IMR-90 (cell line): ENCODE measurements around the gene PREP. TPM values are rescaled to one million over a fixed set of nuclear protein-coding genes. Genes with fewer than 3 reads are reported as not detected.

Source experiments
- ATAC-seq: fragments of 200-7000 bp; cut with Tn5 transposase; 2 replicates; pipeline ENCODE4 v1.9.1; 2020; ENCODE audit warnings: low read depth, mild to moderate bottlenecking, moderate library complexity
- BruUV-seq: library from RNA; stranded (reverse); fragments of 400-500 nt; replicated peaks from 2 replicates; lab custom pipeline; 2021; lab: Mats Ljungman, UMichigan
- CTCF ChIA-PET: fragments of 300-600 bp; formaldehyde crosslinking; extraction: SDS; loops from one replicate; lab custom pipeline; 2021; ENCODE audit warnings: antibody characterized with exemption; lab: Yijun Ruan, JAX
- POLR2A ChIA-PET: fragments of 300-600 bp; sonication (Branson Sonifier 250); formaldehyde crosslinking; loops from one replicate; lab custom pipeline; 2022; ENCODE audit warnings: antibody characterized with exemption; ENCODE audit not compliant: unreplicated experiment; lab: Charles Lee
- DNase-seq: peaks from one replicate; pipeline ENCODE4 v3.0.0; 2013
- H2AFZ ChIP-seq: replicated peaks from 2 replicates; pipeline ENCODE3; 2013; ENCODE audit warnings: low read length, mild to moderate bottlenecking; ENCODE audit not compliant: poor library complexity
- H2AK5ac ChIP-seq: 2 replicates; pipeline ENCODE4 v1.6.1; 2013; ENCODE audit warnings: low read depth, low read length, inconsistent platforms
- H2AK9ac ChIP-seq: replicated peaks from 2 replicates; pipeline ENCODE3; 2013; ENCODE audit warnings: mild to moderate bottlenecking, low read depth, low read length, moderate library complexity; ENCODE audit not compliant: poor library complexity
- H2BK120ac ChIP-seq: 2 replicates; pipeline ENCODE4 v1.6.1; 2013; ENCODE audit warnings: low read depth, low read length, inconsistent platforms
- H2BK15ac ChIP-seq: 3 replicates; pipeline ENCODE4 v1.6.1; 2013; ENCODE audit warnings: low read depth, low read length, inconsistent platforms
- H2BK20ac ChIP-seq: 2 replicates; pipeline ENCODE4 v1.6.1; 2013; ENCODE audit warnings: low read depth, mild to moderate bottlenecking, inconsistent platforms, low read length, moderate library complexity
- H2BK5ac ChIP-seq: 2 replicates; pipeline ENCODE4 v1.6.1; 2013; ENCODE audit warnings: mild to moderate bottlenecking, low read depth, low read length, inconsistent platforms; ENCODE audit not compliant: poor library complexity, severe bottlenecking
- H3K14ac ChIP-seq: replicated peaks from 2 replicates; pipeline ENCODE4 v1.6.1; 2013; ENCODE audit warnings: low read depth, low read length, inconsistent platforms
- H3K18ac ChIP-seq: 2 replicates; pipeline ENCODE4 v1.6.1; 2013; ENCODE audit warnings: low read depth, low read length, control low read depth
- H3K23ac ChIP-seq: 2 replicates; pipeline ENCODE4 v1.6.1; 2013; ENCODE audit warnings: low read depth, low read length, inconsistent platforms
- H3K27ac ChIP-seq: 2 replicates; pipeline ENCODE4 v1.5.1; 2013; ENCODE audit warnings: mild to moderate bottlenecking, control low read depth, low read length; ENCODE audit not compliant: insufficient read depth
- H3K27me3 ChIP-seq: 2 replicates; pipeline ENCODE4 v1.6.1; 2013; ENCODE audit warnings: low read length; ENCODE audit not compliant: control insufficient read depth, insufficient read depth
- H3K36me3 ChIP-seq: 2 replicates; pipeline ENCODE4 v1.6.1; 2013; ENCODE audit warnings: low read length, mixed read lengths; ENCODE audit not compliant: control insufficient read depth, insufficient read depth
- H3K4ac ChIP-seq: 2 replicates; pipeline ENCODE4 v1.6.1; 2013; ENCODE audit warnings: low read depth, low read length, inconsistent platforms
- H3K4me1 ChIP-seq: 2 replicates; pipeline ENCODE4 v1.6.1; 2013; ENCODE audit warnings: low read length, mixed read lengths; ENCODE audit not compliant: control insufficient read depth, insufficient read depth
- H3K4me2 ChIP-seq: 2 replicates; pipeline ENCODE4 v1.6.1; 2013; ENCODE audit warnings: low read depth, mild to moderate bottlenecking, control low read depth, low read length, moderate library complexity
- H3K4me3 ChIP-seq: 2 replicates; pipeline ENCODE4 v1.5.1; 2013; ENCODE audit warnings: low read depth, mild to moderate bottlenecking, control low read depth, low read length, moderate library complexity; ENCODE audit not compliant: insufficient read depth
- H3K56ac ChIP-seq: 2 replicates; pipeline ENCODE4 v1.6.1; 2013; ENCODE audit warnings: low read length, inconsistent platforms; ENCODE audit not compliant: insufficient read depth; ENCODE audit errors: extremely low read depth
- H3K79me1 ChIP-seq, 2 experiments: 2 replicates each; pipeline ENCODE4 v1.6.1; 2013; ENCODE audit warnings: low read length in 2 of 2, inconsistent platforms in 1 of 2, low read depth in 1 of 2
- H3K9ac ChIP-seq: 2 replicates; pipeline ENCODE4 v1.6.1; 2013; ENCODE audit warnings: low read depth, low read length, control low read depth
- H3K9me1 ChIP-seq: 2 replicates; pipeline ENCODE4 v1.6.1; 2013; ENCODE audit warnings: low read length, inconsistent platforms; ENCODE audit not compliant: insufficient read depth
- H3K9me3 ChIP-seq: 2 replicates; pipeline ENCODE4 v1.6.1; 2013; ENCODE audit warnings: low read length; ENCODE audit not compliant: control insufficient read depth, insufficient read depth
- H4K20me1 ChIP-seq: 2 replicates; pipeline ENCODE4 v1.6.1; 2013; ENCODE audit warnings: low read length, inconsistent platforms; ENCODE audit not compliant: insufficient read depth
- H4K5ac ChIP-seq: 2 replicates; pipeline ENCODE4 v1.6.1; 2013; ENCODE audit warnings: mild to moderate bottlenecking, low read depth, low read length, control low read depth
- H4K8ac ChIP-seq, 2 experiments: 2 replicates each; pipeline ENCODE4 v1.6.1; 2013; ENCODE audit warnings: low read depth in 2 of 2, low read length in 2 of 2, control low read depth in 1 of 2, inconsistent platforms in 1 of 2
- H4K91ac ChIP-seq: 2 replicates; pipeline ENCODE4 v1.6.1; 2013; ENCODE audit warnings: low read depth, low read length, inconsistent platforms; ENCODE audit not compliant: insufficient read depth
- ELK1 ChIP-seq: fragments of 150-350 bp; IDR thresholded peaks from 2 replicates; pipeline ENCODE4 v1.6.1; 2016; ENCODE audit warnings: low read depth, mild to moderate bottlenecking, low read length, moderate library complexity, borderline replicate concordance
- FOS ChIP-seq: fragments of 150-350 bp; IDR thresholded peaks from 2 replicates; pipeline ENCODE4 v1.6.1; 2016; ENCODE audit warnings: low read depth, low read length
- NFE2L2 ChIP-seq: fragments of 150-350 bp; IDR thresholded peaks from 2 replicates; pipeline ENCODE4 v1.6.1; 2016; ENCODE audit warnings: low read depth, mild to moderate bottlenecking, low read length
- RCOR1 ChIP-seq: IDR thresholded peaks from 2 replicates; pipeline ENCODE4 v1.6.1; 2012; ENCODE audit warnings: mild to moderate bottlenecking, low read length, improper control_type of control experiment; ENCODE audit not compliant: insufficient replicate concordance
- RFX5 ChIP-seq: IDR thresholded peaks from 2 replicates; pipeline ENCODE4 v1.8.0; 2012; ENCODE audit warnings: low read depth, mild to moderate bottlenecking, low read length, moderate library complexity
- USF2 ChIP-seq: fragments of 150-350 bp; IDR thresholded peaks from 2 replicates; pipeline ENCODE4 v1.6.1; 2017; ENCODE audit warnings: mild to moderate bottlenecking, antibody characterized with exemption, low read length, low read depth
- WGBS, 2 experiments: methylation state at CpG; one replicate each; pipeline versions ENCODE4 v1.1.5 to v1.1.7; 2013; ENCODE audit warnings: missing lambda C conversion rate in 2 of 2; ENCODE audit not compliant: insufficient read length in 1 of 2; ENCODE audit errors: extremely low coverage in 2 of 2; 5-methylcytosine and 5-hydroxymethylcytosine counted together
- dilution Hi-C: fragments of 300-500 bp; cut with HindIII; formaldehyde crosslinking; loops from one replicate; pipeline ENCODE4 v1.14.3; 2018; ENCODE audit warnings: low sequenced_read_pairs; ENCODE audit not compliant: unreplicated experiment
- in situ Hi-C: fragments of 300-500 bp; cut with MboI; formaldehyde crosslinking; loops from 3 replicates; pipeline ENCODE4 v1.14.3; 2019; ENCODE audit warnings: low sequenced_read_pairs, inconsistent platforms, mixed read lengths
- intact Hi-C: fragments of 100-400 bp; cut with micrococcal nuclease; formaldehyde crosslinking; loops from 2 replicates; pipeline ENCODE4 v1.10.0; 2022
- polyA plus RNA-seq, 3 experiments: library from polyadenylated mRNA; depleted of rRNA; stranded (reverse); fragments of >200 nt; gene quantifications; 2 replicates each; pipeline ENCODE4 v1.2.3, GENCODE V29; 2012; ENCODE audit warnings: low replicate concordance in 1 of 3
- total RNA-seq: library from RNA; depleted of rRNA; stranded (reverse); fragments of >200 nt; gene quantifications from 2 replicates; pipeline ENCODE4 v1.2.3, GENCODE V29; 2012

The PREP gene
- total and polyA plus RNA-seq, 2 of the 4 experiments (the other 2 are of a cell fraction): 21.0 to 25.7 TPM

GRCh38 chr6:105318660-105319059, 84.2 kb downstream of the PREP start:
- in situ Hi-C loops (no loop called here), dilution Hi-C loops (no loop called here), intact Hi-C loops (no loop called here)
- Histone ChIP-seq H3K23ac (no peak overlapping the region), H3K4me2 (no peak overlapping the region), H3K18ac (no peak overlapping the region), H3K56ac (no peak overlapping the region), H4K91ac (no peak overlapping the region), H3K14ac (no peak overlapping the region), H4K5ac (no peak overlapping the region), H2BK5ac (no peak overlapping the region), H3K79me1 (peaks cover 0 to 4% of the 10 kb centered on the region in 2 experiments; a peak in 2 of 4 replicates), H3K27ac (no peak overlapping the region), H2BK20ac (no peak overlapping the region), H3K4me1 (no peaks in the 10 kb centered on the region; the same call in 1 of the 2 replicates), H2BK120ac (no peak overlapping the region), H3K4ac (no peak overlapping the region), H2BK15ac (no peak overlapping the region), H3K36me3 (peaks cover 13% of the 10 kb centered on the region), H3K9me3 (no peaks in the 10 kb centered on the region), H3K9ac (no peak overlapping the region), H3K27me3 (no peaks in the 10 kb centered on the region), H3K4me3 (no peak overlapping the region), H4K8ac (no peak overlapping the region), H2AK5ac (no peak overlapping the region), H2AK9ac (no peak overlapping the region), H2AFZ (no peak overlapping the region), H4K20me1 (no peaks in the 10 kb centered on the region; the same call in 1 of the 2 replicates), H3K9me1 (peaks cover 4% of the 10 kb centered on the region)
- no CpG with 5 or more reads among the region's 7 CpGs for WGBS, 2 experiments
- CTCF ChIA-PET: no interaction called here
- no peak for TF ChIP-seq FOS
- TF ChIP-seq RFX5: no peak
- TF ChIP-seq USF2: no peak
- TF ChIP-seq NFE2L2: no peak
- no peak for TF ChIP-seq ELK1
- TF ChIP-seq RCOR1: no peak
- DNase-seq (peak; percentile 51), ATAC-seq (no peak)
- POLR2A ChIA-PET: no interaction called here
- no TSS peak for BruUV-seq
